Measurements from ENCODE around the gene GALNT14.

DNA sequence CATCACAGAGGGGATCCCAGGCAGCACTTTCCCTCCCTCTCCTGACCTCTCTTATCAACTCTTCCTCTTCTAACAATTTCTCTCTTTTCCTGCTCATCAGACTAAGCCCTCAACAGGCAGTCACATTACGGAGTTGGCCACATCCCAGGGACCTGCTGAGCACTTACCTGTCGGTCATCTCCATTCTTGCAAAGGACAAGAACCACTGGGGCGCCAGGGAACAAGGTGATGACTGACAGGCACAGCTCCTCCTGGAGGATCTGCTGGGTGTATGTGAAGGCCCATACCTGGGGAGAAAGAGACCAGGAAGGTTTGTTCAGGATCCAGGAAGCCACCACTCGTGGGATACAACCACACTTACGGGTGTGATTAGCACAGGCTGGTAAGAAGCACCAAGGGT, 226.2 kb downstream of the GALNT14 start:
- TF ChIP-seq KLF16 (tag by site-specific recombination; IDR thresholded peaks at IDR 0.05) (no peak), ZNF114 (tag by site-specific recombination; IDR thresholded peaks at IDR 0.05) (no peak), ZNF768 (tag by site-specific recombination; IDR thresholded peaks at IDR 0.05) (no peak), ZNF501 (tag by site-specific recombination; IDR thresholded peaks at IDR 0.05) (no peak)
- TF ChIP-seq, protein P1, sequence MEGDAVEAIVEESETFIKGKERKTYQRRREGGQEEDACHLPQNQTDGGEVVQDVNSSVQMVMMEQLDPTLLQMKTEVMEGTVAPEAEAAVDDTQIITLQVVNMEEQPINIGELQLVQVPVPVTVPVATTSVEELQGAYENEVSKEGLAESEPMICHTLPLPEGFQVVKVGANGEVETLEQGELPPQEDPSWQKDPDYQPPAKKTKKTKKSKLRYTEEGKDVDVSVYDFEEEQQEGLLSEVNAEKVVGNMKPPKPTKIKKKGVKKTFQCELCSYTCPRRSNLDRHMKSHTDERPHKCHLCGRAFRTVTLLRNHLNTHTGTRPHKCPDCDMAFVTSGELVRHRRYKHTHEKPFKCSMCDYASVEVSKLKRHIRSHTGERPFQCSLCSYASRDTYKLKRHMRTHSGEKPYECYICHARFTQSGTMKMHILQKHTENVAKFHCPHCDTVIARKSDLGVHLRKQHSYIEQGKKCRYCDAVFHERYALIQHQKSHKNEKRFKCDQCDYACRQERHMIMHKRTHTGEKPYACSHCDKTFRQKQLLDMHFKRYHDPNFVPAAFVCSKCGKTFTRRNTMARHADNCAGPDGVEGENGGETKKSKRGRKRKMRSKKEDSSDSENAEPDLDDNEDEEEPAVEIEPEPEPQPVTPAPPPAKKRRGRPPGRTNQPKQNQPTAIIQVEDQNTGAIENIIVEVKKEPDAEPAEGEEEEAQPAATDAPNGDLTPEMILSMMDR (tag by site-specific recombination; IDR thresholded peaks at IDR 0.05) = no peak
- TF ChIP-seq, protein P2, sequence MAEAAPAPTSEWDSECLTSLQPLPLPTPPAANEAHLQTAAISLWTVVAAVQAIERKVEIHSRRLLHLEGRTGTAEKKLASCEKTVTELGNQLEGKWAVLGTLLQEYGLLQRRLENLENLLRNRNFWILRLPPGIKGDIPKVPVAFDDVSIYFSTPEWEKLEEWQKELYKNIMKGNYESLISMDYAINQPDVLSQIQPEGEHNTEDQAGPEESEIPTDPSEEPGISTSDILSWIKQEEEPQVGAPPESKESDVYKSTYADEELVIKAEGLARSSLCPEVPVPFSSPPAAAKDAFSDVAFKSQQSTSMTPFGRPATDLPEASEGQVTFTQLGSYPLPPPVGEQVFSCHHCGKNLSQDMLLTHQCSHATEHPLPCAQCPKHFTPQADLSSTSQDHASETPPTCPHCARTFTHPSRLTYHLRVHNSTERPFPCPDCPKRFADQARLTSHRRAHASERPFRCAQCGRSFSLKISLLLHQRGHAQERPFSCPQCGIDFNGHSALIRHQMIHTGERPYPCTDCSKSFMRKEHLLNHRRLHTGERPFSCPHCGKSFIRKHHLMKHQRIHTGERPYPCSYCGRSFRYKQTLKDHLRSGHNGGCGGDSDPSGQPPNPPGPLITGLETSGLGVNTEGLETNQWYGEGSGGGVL (tag by site-specific recombination; IDR thresholded peaks at IDR 0.05) = no peak
